ENCODE results near the gene GRHL1. TPM values are rescaled to one million over a fixed set of nuclear protein-coding genes. Genes with fewer than 3 reads are reported as not detected.

Gene GRHL1
- total RNA-seq, 1 experiment from 2014 or later = 10.3 TPM

- H3K9ac ChIP-seq (ENCODE audit: low read length) = no peak overlapping the region
- peak; percentile 77 for ATAC-seq
- intact Hi-C loops (cut with micrococcal nuclease) = no loop called here
- H3F3A ChIP-seq (ENCODE audit: low read length, unreplicated experiment) = no peaks in the 10 kb centered on the region
- TF ChIP-seq CTCF (conservative IDR thresholded peaks at IDR 0.05; ENCODE audit: low read depth, low read length) = no peak
- no peak for TF ChIP-seq EZH2phosphoT487 (IDR thresholded peaks at IDR 0.05; ENCODE audit: borderline replicate concordance, low read length)
- TF ChIP-seq EZH2 (IDR thresholded peaks at IDR 0.05; ENCODE audit: low read length, unreplicated experiment) = no peak
- no peak overlapping the region for H3K4me3 ChIP-seq (ENCODE audit: low read length)
- POLR2A ChIA-PET (ENCODE audit: unreplicated experiment) = no interaction called here
- 0 out of 2 replicates have a peak, but pooled peaks cover 2% of the 10 kb centered on the region for H3K36me3 ChIP-seq (ENCODE audit: low read depth, low read length)
- peak; percentile 19 for DNase-seq
- H3K9me2 ChIP-seq (replicated peaks; ENCODE audit: low read length) = no peaks in the 10 kb centered on the region
- H3K4me2 ChIP-seq (ENCODE audit: low read length) = no peak overlapping the region
- no peaks in the 10 kb centered on the region for H3K79me2 ChIP-seq (ENCODE audit: low read length)
- no peak overlapping the region for H3K27ac ChIP-seq (ENCODE audit: low read length)
- no peaks in the 10 kb centered on the region for H3K9me3 ChIP-seq (ENCODE audit: low read length)
- CTCF ChIA-PET = no interaction called here
- H3K27me3 ChIP-seq (ENCODE audit: low read length) = no peaks in the 10 kb centered on the region
- no TSS peak for BruUV-seq (replicated peaks)
- no peaks in the 10 kb centered on the region for H4K20me1 ChIP-seq (ENCODE audit: low read length)
- no peak overlapping the region for H2AFZ ChIP-seq (ENCODE audit: low read length)
- H3K4me1 ChIP-seq (ENCODE audit: insufficient read depth, low read length) = peaks cover 9% of the 10 kb centered on the region; the same call in 1 of the 2 replicates
Observed at GRCh38 chr2:10006236-10007161, 55.0 kb downstream of the GRHL1 start.

- Histone ChIP-seq H3K27me3 (ENCODE audit: low read length) (no peaks in the 10 kb centered on the region), H3K4me2 (ENCODE audit: low read length) (no peak overlapping the region), H3K36me3 (ENCODE audit: low read depth, low read length) (no peaks in the 10 kb centered on the region), H3F3A (ENCODE audit: low read length, unreplicated experiment) (no peaks in the 10 kb centered on the region), H3K79me2 (ENCODE audit: low read length) (no peaks in the 10 kb centered on the region), H3K9me2 (replicated peaks; ENCODE audit: low read length) (no peaks in the 10 kb centered on the region), H2AFZ (ENCODE audit: low read length) (no peak overlapping the region), H3K27ac (ENCODE audit: low read length) (no peak overlapping the region), H4K20me1 (ENCODE audit: low read length) (no peaks in the 10 kb centered on the region), H3K4me3 (ENCODE audit: low read length) (no peak overlapping the region), H3K9ac (ENCODE audit: low read length) (no peak overlapping the region), H3K9me3 (ENCODE audit: low read length) (no peaks in the 10 kb centered on the region), H3K4me1 (ENCODE audit: insufficient read depth, low read length) (peaks cover 9% of the 10 kb centered on the region; the same call in 1 of the 2 replicates)
- POLR2A ChIA-PET (ENCODE audit: unreplicated experiment) = no interaction called here
- CTCF ChIA-PET = no interaction called here
- no peak for ATAC-seq
- intact Hi-C loops (cut with micrococcal nuclease) = no loop called here
- no TSS peak for BruUV-seq (replicated peaks)
- no peak for DNase-seq
- TF ChIP-seq EZH2phosphoT487 (IDR thresholded peaks at IDR 0.05; ENCODE audit: borderline replicate concordance, low read length) (no peak), CTCF (conservative IDR thresholded peaks at IDR 0.05; ENCODE audit: low read depth, low read length) (no peak), EZH2 (IDR thresholded peaks at IDR 0.05; ENCODE audit: low read length, unreplicated experiment) (no peak)
Observed at GRCh38 chr2:10007435-10007834, 55.9 kb downstream of the GRHL1 start.

Data from PC-3 (cell line).